H9 (cell line): Measurements from ENCODE around the gene DCST2. TPM values are rescaled to one million over a fixed set of nuclear protein-coding genes. Genes with fewer than 3 reads are reported as not detected.

Experiments
- DNase-seq: peaks from one replicate; pipeline ENCODE4 v3.0.0-alpha.2; 2017
- H2AFZ ChIP-seq: one replicate; pipeline ENCODE4 v1.6.1; 2013; ENCODE audit warnings: mild to moderate bottlenecking, low read length, control low read depth, moderate library complexity
- H2AK5ac ChIP-seq: 2 replicates; pipeline ENCODE4 v1.6.1; 2013; ENCODE audit warnings: low read length, control low read depth, mixed read lengths; ENCODE audit not compliant: insufficient read length
- H2BK120ac ChIP-seq: one replicate; pipeline ENCODE4 v1.6.1; 2013; ENCODE audit warnings: low read depth, mild to moderate bottlenecking, low read length, control low read depth, inconsistent platforms; ENCODE audit not compliant: poor library complexity, severe bottlenecking
- H2BK12ac ChIP-seq: 2 replicates; pipeline ENCODE4 v1.6.1; 2013; ENCODE audit warnings: low read length, control low read depth, mixed read lengths, low read depth; ENCODE audit not compliant: insufficient read length
- H2BK15ac ChIP-seq: 2 replicates; pipeline ENCODE4 v1.6.1; 2013; ENCODE audit warnings: low read depth, low read length, control low read depth
- H2BK20ac ChIP-seq: one replicate; pipeline ENCODE4 v1.6.1; 2013; ENCODE audit warnings: low read depth, mild to moderate bottlenecking, low read length, control low read depth, inconsistent platforms; ENCODE audit not compliant: poor library complexity, severe bottlenecking
- H2BK5ac ChIP-seq: 2 replicates; pipeline ENCODE4 v1.6.1; 2013; ENCODE audit warnings: low read length, control low read depth, mixed read lengths; ENCODE audit not compliant: insufficient read length
- H3K14ac ChIP-seq: 2 replicates; pipeline ENCODE4 v1.6.1; 2013; ENCODE audit warnings: low read length, control low read depth; ENCODE audit not compliant: insufficient read depth
- H3K18ac ChIP-seq: 2 replicates; pipeline ENCODE4 v1.6.1; 2013; ENCODE audit warnings: low read depth, mild to moderate bottlenecking, mixed read lengths, low read length, control low read depth; ENCODE audit not compliant: insufficient read length
- H3K23ac ChIP-seq: 2 replicates; pipeline ENCODE4 v1.6.1; 2013; ENCODE audit warnings: low read length, control low read depth, mixed read lengths, low read depth; ENCODE audit not compliant: insufficient read length
- H3K23me2 ChIP-seq: 2 replicates; pipeline ENCODE4 v1.6.1; 2013; ENCODE audit warnings: low read depth, mild to moderate bottlenecking, mixed read lengths, low read length, control low read depth; ENCODE audit not compliant: insufficient read length, poor library complexity, severe bottlenecking
- H3K27ac ChIP-seq: 2 replicates; pipeline ENCODE4 v1.5.1; 2013; ENCODE audit warnings: low read length, control low read depth, mixed read lengths, low read depth; ENCODE audit not compliant: insufficient read length
- H3K27me3 ChIP-seq: 2 replicates; pipeline ENCODE4 v1.6.1; 2013; ENCODE audit warnings: low read length, control low read depth, inconsistent platforms; ENCODE audit not compliant: insufficient read depth
- H3K4ac ChIP-seq: 2 replicates; pipeline ENCODE4 v1.6.1; 2013; ENCODE audit warnings: low read depth, mild to moderate bottlenecking, control low read depth, inconsistent platforms, low read length, moderate library complexity
- H3K4me1 ChIP-seq: 2 replicates; pipeline ENCODE4 v1.6.1; 2013; ENCODE audit warnings: low read length, control low read depth, inconsistent platforms; ENCODE audit not compliant: insufficient read depth
- H3K4me2 ChIP-seq: 2 replicates; pipeline ENCODE4 v1.6.1; 2013; ENCODE audit warnings: low read length, control low read depth, mixed read lengths; ENCODE audit not compliant: insufficient read length, insufficient read depth
- H3K56ac ChIP-seq: 2 replicates; pipeline ENCODE4 v1.6.1; 2013; ENCODE audit warnings: low read depth, mild to moderate bottlenecking, mixed read lengths, low read length, control low read depth; ENCODE audit not compliant: insufficient read length
- H3K79me1 ChIP-seq: 2 replicates; pipeline ENCODE4 v1.6.1; 2013; ENCODE audit warnings: low read depth, mild to moderate bottlenecking, moderate library complexity, low read length, control low read depth, inconsistent platforms; ENCODE audit not compliant: insufficient read depth, poor library complexity, severe bottlenecking
- H3K79me2 ChIP-seq: 2 replicates; pipeline ENCODE4 v1.6.1; 2013; ENCODE audit warnings: low read length, control low read depth, inconsistent platforms; ENCODE audit not compliant: insufficient read depth
- H3K9ac ChIP-seq: 2 replicates; pipeline ENCODE4 v1.6.1; 2013; ENCODE audit warnings: low read length, control low read depth, mixed read lengths; ENCODE audit not compliant: insufficient read length; ENCODE audit errors: extremely low read depth
- H3K9me3 ChIP-seq: one replicate; pipeline ENCODE4 v1.6.1; 2013; ENCODE audit warnings: low read depth, low read length, inconsistent platforms; ENCODE audit not compliant: control insufficient read depth
- H3T11ph ChIP-seq: one replicate; pipeline ENCODE4 v1.6.1; 2013; ENCODE audit warnings: mild to moderate bottlenecking, low read length, control low read depth, inconsistent platforms
- H4K20me1 ChIP-seq: one replicate; pipeline ENCODE4 v1.6.1; 2013; ENCODE audit not compliant: control insufficient read depth, insufficient read length, insufficient read depth
- H4K5ac ChIP-seq: 2 replicates; pipeline ENCODE4 v1.6.1; 2013; ENCODE audit warnings: low read depth, mild to moderate bottlenecking, mixed read lengths, low read length, control low read depth; ENCODE audit not compliant: insufficient read length
- H4K8ac ChIP-seq: replicated peaks from 2 replicates; pipeline ENCODE4 v1.6.1; 2013; ENCODE audit warnings: low read length, control low read depth, mixed read lengths, low read depth; ENCODE audit not compliant: insufficient read length
- H4K91ac ChIP-seq: 2 replicates; pipeline ENCODE4 v1.6.1; 2013; ENCODE audit warnings: low read depth, mild to moderate bottlenecking, moderate library complexity, mixed read lengths, low read length, control low read depth; ENCODE audit not compliant: insufficient read length
- H3K27ac Mint-ChIP-seq, 3 experiments: 2 replicates in 2 of 3; 3 replicates in 1 of 3; pipeline ENCODE4 v1.8.0; 2020 to 2021; ENCODE audit warnings: mixed read lengths in 3 of 3, mild to moderate bottlenecking in 1 of 3, moderate library complexity in 1 of 3
- H3K27me3 Mint-ChIP-seq: 2 replicates; pipeline ENCODE4 v1.8.0; 2021; ENCODE audit warnings: low read depth, mild to moderate bottlenecking, moderate library complexity, mixed read lengths
- H3K36me3 Mint-ChIP-seq, 3 experiments: 2 replicates in 2 of 3; 3 replicates in 1 of 3; pipeline ENCODE4 v1.8.0; 2020 to 2021; ENCODE audit warnings: low read depth in 3 of 3, mixed read lengths in 3 of 3; ENCODE audit not compliant: insufficient read depth in 1 of 3
- H3K4me1 Mint-ChIP-seq, 2 experiments: 2 replicates each; pipeline ENCODE4 v1.8.0; 2020; ENCODE audit warnings: mixed read lengths in 2 of 2
- H3K4me3 Mint-ChIP-seq, 2 experiments: 2 replicates in 1 of 2; 3 replicates in 1 of 2; pipeline ENCODE4 v1.8.0; 2020 to 2021; ENCODE audit warnings: mild to moderate bottlenecking in 2 of 2, mixed read lengths in 2 of 2, moderate library complexity in 1 of 2
- H3K9me3 Mint-ChIP-seq, 2 experiments: 2 replicates in 1 of 2; 3 replicates in 1 of 2; pipeline ENCODE4 v1.8.0; 2020; ENCODE audit warnings: mild to moderate bottlenecking in 2 of 2, mixed read lengths in 2 of 2, moderate library complexity in 1 of 2
- CTCF ChIP-seq: fragments of 200-600 bp; sonication (generic); conservative IDR thresholded peaks from 3 replicates; pipeline ENCODE4 v1.8.0; 2021; ENCODE audit warnings: antibody characterized with exemption, mild to moderate bottlenecking
- WGBS: extraction: QIAGEN DNeasy Blood & Tissue Kit; methylation state at CpG from one replicate; pipeline ENCODE4 v1.1.7; 2013; ENCODE audit warnings: missing lambda C conversion rate, low lambda C conversion rate, mixed read lengths; ENCODE audit not compliant: insufficient read length; ENCODE audit errors: extremely low coverage; 5-methylcytosine and 5-hydroxymethylcytosine counted together
- total RNA-seq: library from RNA; stranded (reverse); gene quantifications from 2 replicates; pipeline ENCODE4 v1.2.1, GENCODE V29; 2021

Gene DCST2
- total RNA-seq, 1 experiment from 2014 or later: 0.35 TPM

- no peak overlapping the region for H3T11ph ChIP-seq
- H2BK12ac ChIP-seq: no peak overlapping the region
- H3K27me3 Mint-ChIP-seq: peaks cover 19% of the 10 kb centered on the region
- no peak overlapping the region for H3K27ac ChIP-seq
- no CpG with 5 or more reads among the region's 7 CpGs for WGBS
- no peak for TF ChIP-seq CTCF
- H3K4me2 ChIP-seq: no peak overlapping the region
- H3K9ac ChIP-seq: no peak overlapping the region
- no peak overlapping the region for H2AFZ ChIP-seq
- DNase-seq: no peak
- no peak overlapping the region for H2BK120ac ChIP-seq
- H3K4ac ChIP-seq: no peak overlapping the region
- H3K23ac ChIP-seq: no peak overlapping the region
- H3K4me1 Mint-ChIP-seq: peaks cover 21 to 24% of the 10 kb centered on the region in 2 experiments
- H3K4me1 ChIP-seq: no peaks in the 10 kb centered on the region; the same call in 1 of the 2 replicates
- no peaks in the 10 kb centered on the region for H3K79me1 ChIP-seq
- H3K9me3 Mint-ChIP-seq: no peaks in the 10 kb centered on the region
- H2BK20ac ChIP-seq: no peak overlapping the region
- H3K79me2 ChIP-seq: no peaks in the 10 kb centered on the region
- H4K20me1 ChIP-seq: no peaks in the 10 kb centered on the region
- H4K8ac ChIP-seq: no peak overlapping the region
- no peak overlapping the region for H3K18ac ChIP-seq
- peaks cover 10 to 18% (median 18%) of the 10 kb centered on the region in 3 experiments; a peak in 6 of 7 replicates for H3K36me3 Mint-ChIP-seq
- no peak overlapping the region for H2BK5ac ChIP-seq
- no peak overlapping the region for H4K91ac ChIP-seq
- no peaks in the 10 kb centered on the region for H3K9me3 ChIP-seq
- H3K14ac ChIP-seq: no peak overlapping the region
- H2AK5ac ChIP-seq: no peak overlapping the region
- H3K27me3 ChIP-seq: peaks cover 4% of the 10 kb centered on the region; the same call in 1 of the 2 replicates
- no peak overlapping the region for H4K5ac ChIP-seq
- no peak overlapping the region for H3K56ac ChIP-seq
- no peak overlapping the region for H3K27ac Mint-ChIP-seq
- no peak overlapping the region for H3K4me3 Mint-ChIP-seq
- H2BK15ac ChIP-seq: no peak overlapping the region
- peaks cover 16% of the 10 kb centered on the region for H3K23me2 ChIP-seq
Observed at GRCh38 chr1:155053531-155054105, 20.0 kb upstream of the DCST2 start.
